SH-SY5Y (cell line): ENCODE results near the gene NBAS.

Source experiments
- GATA2 ChIP-seq: IDR thresholded peaks from 2 replicates; pipeline ENCODE4 v1.6.1; 2011; ENCODE audit warnings: mild to moderate bottlenecking, low read depth, low read length
- GATA3 ChIP-seq: IDR thresholded peaks from 2 replicates; pipeline ENCODE4 v1.6.1; 2011; ENCODE audit warnings: low read depth, mild to moderate bottlenecking, low read length, moderate library complexity

The NBAS gene

GRCh38 chr2:15298770-15299169, 262.4 kb downstream of the NBAS start:
- TF ChIP-seq GATA2 (no peak), GATA3 (no peak)

GRCh38 chr2:15293262-15293937, 267.7 kb downstream of the NBAS start:
- TF ChIP-seq GATA3, result no peak
- TF ChIP-seq GATA2, result no peak

- TF ChIP-seq GATA3 (no peak), GATA2 (no peak)
Measured at GRCh38 chr2:15287447-15288184, 273.5 kb downstream of the NBAS start.

DNA sequence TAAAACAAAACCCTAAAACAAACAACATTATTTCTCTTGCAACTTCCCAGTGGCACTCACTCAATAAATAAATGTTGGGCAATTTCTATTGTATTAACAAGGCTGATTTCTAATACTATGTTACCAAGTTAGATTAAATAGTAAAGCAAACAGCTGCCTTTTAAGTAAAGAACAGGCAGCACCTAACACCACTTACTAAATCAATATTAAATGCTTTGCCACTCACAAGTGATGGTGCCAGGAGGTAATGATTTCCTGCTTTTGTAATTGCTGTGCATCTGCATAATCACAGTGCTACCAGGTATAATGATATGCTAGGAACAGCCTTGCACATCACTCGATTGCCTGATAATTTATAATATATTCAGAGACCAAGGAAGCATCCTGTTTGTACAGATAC, 276.5 kb downstream of the NBAS start:
- TF ChIP-seq GATA3 (no peak), GATA2 (no peak)

GRCh38 chr2:15281681-15282080, 279.5 kb downstream of the NBAS start:
- no peak for TF ChIP-seq GATA3
- TF ChIP-seq GATA2, result no peak

GRCh38 chr2:15279201-15279876, 281.8 kb downstream of the NBAS start:
- TF ChIP-seq GATA2 (no peak), GATA3 (no peak)

DNA sequence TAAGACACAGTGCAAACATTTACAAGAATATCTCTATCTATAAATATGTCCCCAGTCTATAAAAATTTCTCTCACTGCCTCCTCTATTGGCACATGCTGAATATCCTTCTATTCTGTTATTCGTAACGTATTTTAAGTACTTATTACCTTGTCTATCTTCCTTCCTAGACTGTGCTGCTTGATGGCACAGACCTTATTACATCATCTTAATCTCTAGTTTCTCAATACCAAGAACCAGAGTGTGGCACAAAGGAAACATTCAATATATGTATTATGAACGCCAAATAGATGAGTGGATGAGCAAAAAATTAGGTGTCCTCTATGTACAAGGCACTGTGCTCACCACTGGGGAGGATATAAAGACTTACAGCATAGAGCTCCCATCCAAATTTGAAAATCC, 282.8 kb downstream of the NBAS start:
- TF ChIP-seq GATA3, result no peak
- TF ChIP-seq GATA2, result no peak

DNA sequence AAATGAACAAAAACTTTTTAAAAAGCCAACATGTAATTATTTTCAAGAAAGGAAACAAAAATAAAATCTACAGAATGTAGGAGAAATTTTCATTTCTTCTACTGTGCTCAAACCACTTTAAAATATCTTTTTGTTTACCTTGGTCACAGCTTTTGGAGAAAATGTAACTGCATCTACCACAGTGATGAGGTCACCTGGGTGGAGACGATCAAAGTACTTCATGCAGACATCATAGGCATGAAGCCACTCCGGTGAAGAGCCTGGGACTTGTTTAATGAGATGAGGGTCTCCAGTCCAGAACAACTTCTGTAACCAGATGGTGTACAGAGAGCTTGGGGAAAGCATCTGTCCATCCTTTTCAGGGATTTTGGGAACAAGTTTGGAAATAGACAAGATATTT, 285.8 kb downstream of the NBAS start:
- TF ChIP-seq GATA2, result no peak
- no peak for TF ChIP-seq GATA3

DNA sequence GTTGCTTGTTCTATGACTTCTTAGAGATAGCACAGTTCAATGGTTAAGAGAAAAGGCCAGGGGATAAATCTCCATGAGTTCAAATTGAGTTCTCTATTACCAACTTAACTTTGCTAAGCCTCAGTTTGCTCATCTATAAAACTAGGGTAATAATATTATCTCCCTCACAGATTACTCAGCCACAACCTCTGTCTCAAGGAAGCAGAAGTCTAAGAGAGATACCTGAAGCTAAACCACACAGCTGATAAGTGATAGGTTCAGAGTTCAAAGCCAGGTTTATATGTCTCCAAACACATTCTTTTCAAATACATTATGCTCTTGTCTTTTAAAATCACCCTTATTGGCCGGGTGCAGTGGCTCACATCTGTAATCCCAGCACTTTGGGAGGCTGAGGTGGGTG, 287.7 kb downstream of the NBAS start:
- no peak for TF ChIP-seq GATA3

GRCh38 chr2:15272942-15273341, 288.2 kb downstream of the NBAS start:
- TF ChIP-seq GATA2 (no peak), GATA3 (no peak)

DNA sequence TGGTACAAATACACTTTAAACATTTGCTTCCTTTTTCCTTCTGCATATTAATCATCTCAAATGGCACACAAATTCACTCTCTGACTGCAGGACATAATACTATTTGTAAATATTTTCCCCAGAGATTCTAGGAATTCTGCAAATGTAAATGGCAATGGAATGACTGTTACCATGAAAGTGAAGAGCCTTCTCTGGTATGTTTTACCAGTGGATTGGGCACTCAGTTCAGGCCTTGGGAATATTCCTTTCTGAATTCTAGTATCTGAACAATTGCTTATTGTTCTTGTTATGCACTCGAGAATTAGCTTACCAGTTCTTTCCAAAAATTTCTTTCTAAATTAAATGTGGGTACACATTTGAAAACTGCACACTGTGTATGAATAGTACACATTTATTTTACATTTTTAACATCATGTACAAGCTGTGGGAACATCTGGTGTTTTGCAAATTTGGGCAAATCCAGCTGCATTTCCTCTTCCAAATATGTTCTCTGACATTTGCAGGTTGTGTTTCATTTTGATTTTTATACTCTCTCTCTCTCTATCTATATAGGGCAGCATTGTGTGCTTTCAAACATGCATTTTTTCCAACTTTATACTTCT, 289.1 kb downstream of the NBAS start:
- no peak for TF ChIP-seq GATA2
- TF ChIP-seq GATA3, result no peak

- TF ChIP-seq GATA2 (no peak), GATA3 (no peak)
Measured at GRCh38 chr2:15271276-15271675, 289.9 kb downstream of the NBAS start.

DNA sequence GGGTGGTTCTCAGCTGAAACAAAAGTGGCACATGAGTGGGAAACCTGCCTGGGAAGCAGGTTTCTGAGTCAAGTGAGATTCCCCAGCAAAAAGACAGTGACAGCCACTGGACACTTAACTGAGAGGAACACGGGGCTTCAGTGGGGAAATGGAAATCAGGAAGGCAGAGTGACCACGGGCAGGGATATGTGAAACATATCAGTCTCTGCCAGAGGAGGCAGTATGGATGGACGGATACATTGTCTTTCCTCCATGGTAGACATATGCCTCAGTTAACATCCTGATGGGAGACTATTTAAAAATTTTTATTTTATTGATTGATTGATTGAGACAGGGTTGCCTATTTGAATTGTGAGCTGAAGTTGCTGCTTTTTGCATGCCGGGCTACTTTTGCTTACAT, 292.1 kb downstream of the NBAS start:
- TF ChIP-seq GATA3 (no peak), GATA2 (no peak)

DNA sequence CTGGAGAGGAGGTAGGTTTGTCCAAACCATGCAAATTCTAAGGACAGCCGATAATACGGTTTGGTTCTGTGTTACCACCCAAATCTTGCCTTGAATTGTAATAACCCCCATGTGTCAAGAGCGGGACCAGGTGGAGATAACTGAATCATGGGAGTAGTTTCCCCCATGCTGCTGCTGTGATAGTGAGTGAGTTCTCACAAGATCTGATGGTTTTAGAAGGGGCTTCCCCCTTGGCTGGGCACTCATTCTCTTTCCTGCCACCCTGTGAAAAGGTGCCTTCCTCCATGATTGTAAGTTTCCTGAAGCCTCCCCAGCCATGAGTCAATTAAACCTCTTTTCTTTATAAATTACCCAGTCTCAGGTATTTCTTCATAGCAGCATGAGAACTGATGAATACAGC, 295.2 kb downstream of the NBAS start:
- TF ChIP-seq GATA3 (no peak), GATA2 (no peak)
